Endothelial cell of umbilical vein (primary cell): Measurements from ENCODE around the gene AAR2. TPM values are rescaled to one million over a fixed set of nuclear protein-coding genes. Genes with fewer than 3 reads are reported as not detected.

ENCODE experiments used
- BruUV-seq: library from RNA; stranded (reverse); fragments of 400-500 nt; replicated peaks from 2 replicates; lab custom pipeline; 2021; lab: Mats Ljungman, UMichigan
- CTCF ChIA-PET: fragments of 300-600, 350-600 bp; sonication (Branson Sonifier 250); formaldehyde crosslinking; loops from one replicate; lab custom pipeline; 2021; ENCODE audit warnings: antibody characterized with exemption, inconsistent platforms; lab: Charles Lee
- POLR2A ChIA-PET: fragments of 300-600, 350-600 bp; sonication (Branson Sonifier 250); formaldehyde crosslinking; loops from one replicate; lab custom pipeline; 2021; ENCODE audit warnings: antibody characterized with exemption, inconsistent platforms; lab: Charles Lee
- DNase-seq: peaks from one replicate; pipeline ENCODE4 v3.0.0-alpha.2; 2011; ENCODE audit warnings: low read depth, low spot score
- FAIRE-seq: peaks from 2 replicates; lab custom pipeline; 2011; peaks lifted over from hg19 to GRCh38; lab: Jason Lieb, UNC
- H2AFZ ChIP-seq: 2 replicates; pipeline ENCODE4 v1.6.0; 2012; ENCODE audit warnings: low read depth, low read length, control low read depth, inconsistent platforms
- H3K27ac ChIP-seq: 2 replicates; pipeline ENCODE4 v1.5.1; 2011; ENCODE audit warnings: low read depth, mild to moderate bottlenecking, control low read depth, low read length, moderate library complexity; ENCODE audit not compliant: insufficient read depth
- H3K27me3 ChIP-seq, 2 experiments: 2 replicates each; pipeline versions ENCODE4 v1.6.0 to v1.6.1; 2011; ENCODE audit warnings: low read length in 2 of 2, mixed read lengths in 1 of 2; ENCODE audit not compliant: control insufficient read depth in 2 of 2, insufficient read depth in 2 of 2
- H3K36me3 ChIP-seq, 2 experiments: 2 replicates in 1 of 2; 3 replicates in 1 of 2; pipeline ENCODE4 v1.5.1; 2011; ENCODE audit warnings: low read length in 2 of 2, mild to moderate bottlenecking in 1 of 2, moderate library complexity in 1 of 2; ENCODE audit not compliant: control insufficient read depth in 2 of 2, insufficient read depth in 2 of 2; ENCODE audit errors: extremely low read depth in 1 of 2
- H3K4me1 ChIP-seq: 3 replicates; pipeline ENCODE4 v1.5.1; 2011; ENCODE audit warnings: mild to moderate bottlenecking, low read length; ENCODE audit not compliant: control insufficient read depth, insufficient read depth; ENCODE audit errors: extremely low read depth
- H3K4me2 ChIP-seq: 2 replicates; pipeline ENCODE4 v1.6.1; 2011; ENCODE audit warnings: low read length, control low read depth, mixed read lengths; ENCODE audit not compliant: insufficient read depth
- H3K4me3 ChIP-seq, 3 experiments: fragments of 200-600 bp in 1 of 3; sonication (generic), shearing (Covaris generic) in 1 of 3; replicated peaks in 1 of 3; 2 replicates each; pipeline ENCODE4 v1.5.1; 2011 to 2016; ENCODE audit warnings: control low read depth in 3 of 3, low read length in 3 of 3, mild to moderate bottlenecking in 2 of 3, inconsistent platforms in 1 of 3, low read depth in 1 of 3, moderate library complexity in 1 of 3; ENCODE audit not compliant: insufficient read depth in 1 of 3
- H3K79me2 ChIP-seq: 2 replicates; pipeline ENCODE4 v1.6.0; 2012; ENCODE audit warnings: low read length, inconsistent platforms; ENCODE audit not compliant: control insufficient read depth, insufficient read depth
- H3K9ac ChIP-seq: replicated peaks from 2 replicates; pipeline ENCODE3; 2011; ENCODE audit warnings: low read length, control low read depth; ENCODE audit not compliant: insufficient read depth; ENCODE audit errors: extremely low read depth
- H3K9me1 ChIP-seq: replicated peaks from 3 replicates; pipeline ENCODE4 v1.6.0; 2011; ENCODE audit warnings: mild to moderate bottlenecking, low read length; ENCODE audit not compliant: control insufficient read depth, insufficient read depth; ENCODE audit errors: extremely low read depth
- H3K9me3 ChIP-seq: replicated peaks from 2 replicates; pipeline ENCODE4 v1.5.1; 2012; ENCODE audit warnings: low read length, inconsistent platforms; ENCODE audit not compliant: control insufficient read depth, insufficient read depth
- H4K20me1 ChIP-seq: replicated peaks from 2 replicates; pipeline ENCODE3; 2011; ENCODE audit warnings: mild to moderate bottlenecking, low read length; ENCODE audit not compliant: control insufficient read depth, insufficient read depth; ENCODE audit errors: extremely low read depth
- CTCF ChIP-seq, 2 donors: IDR thresholded peaks; 1 replicate in 1 of 2; 2 replicates in 1 of 2; pipeline ENCODE4 v1.5.1; 2011; ENCODE audit warnings: low read length in 2 of 2, mild to moderate bottlenecking in 2 of 2, moderate library complexity in 2 of 2, control low read depth in 1 of 2, inconsistent platforms in 1 of 2, low read depth in 1 of 2; ENCODE audit not compliant: insufficient read depth in 1 of 2; ENCODE audit errors: extremely low read depth in 1 of 2
- EZH2 ChIP-seq: IDR thresholded peaks from 2 replicates; pipeline ENCODE4 v1.6.1; 2012; ENCODE audit warnings: borderline replicate concordance, low read depth, mild to moderate bottlenecking, moderate library complexity, low read length, inconsistent platforms; ENCODE audit not compliant: severe bottlenecking
- FOS ChIP-seq: IDR thresholded peaks from 2 replicates; pipeline ENCODE4 v1.6.1; 2011; ENCODE audit warnings: mild to moderate bottlenecking, low read length, moderate library complexity, borderline replicate concordance; ENCODE audit not compliant: insufficient read depth
- GATA2 ChIP-seq: IDR thresholded peaks from 2 replicates; pipeline ENCODE4 v1.7.0; 2011; ENCODE audit warnings: low read depth, mild to moderate bottlenecking, moderate library complexity, mixed read lengths, low read length; ENCODE audit not compliant: insufficient read length, insufficient read depth
- JUN ChIP-seq: IDR thresholded peaks from 2 replicates; pipeline ENCODE4 v1.6.1; 2011; ENCODE audit warnings: borderline replicate concordance, low read depth; ENCODE audit not compliant: insufficient read length, insufficient read depth
- MAX ChIP-seq: IDR thresholded peaks from 2 replicates; pipeline ENCODE4 v1.6.1; 2011; ENCODE audit not compliant: insufficient read depth, insufficient read length
- MYC ChIP-seq: IDR thresholded peaks from one replicate; pipeline ENCODE4 v1.6.1; 2011; ENCODE audit warnings: mild to moderate bottlenecking, low read depth, low read length
- POLR2A ChIP-seq: IDR thresholded peaks from 2 replicates; pipeline ENCODE4 v1.6.1; 2012; ENCODE audit warnings: low read depth, mild to moderate bottlenecking, control low read depth, low read length
- POLR2AphosphoS5 ChIP-seq: IDR thresholded peaks from 2 replicates; pipeline ENCODE4 v1.6.1; 2012; ENCODE audit warnings: low read depth, mild to moderate bottlenecking, control low read depth, low read length, moderate library complexity; ENCODE audit not compliant: insufficient read depth
- dilution Hi-C: fragments of 300-500 bp; cut with MboI; formaldehyde crosslinking; loops from one replicate; pipeline ENCODE4 v1.15.0; 2019; ENCODE audit warnings: low sequenced_read_pairs; ENCODE audit not compliant: extremely low pct_ligation_motif_present
- intact Hi-C: fragments of 100-400 bp; cut with micrococcal nuclease; formaldehyde crosslinking; loops from one replicate; pipeline ENCODE4 v1.10.0; 2022
- polyA plus RNA-seq, 4 experiments: library from polyadenylated mRNA; depleted of rRNA in 3 of 4; stranded (reverse) in 3 of 4; unstranded in 1 of 4; fragments of >200 nt; gene quantifications; 2 replicates each; pipeline versions ENCODE4 v1.2.1 to v1.2.3, GENCODE V29; 2011 to 2012; ENCODE audit warnings: missing spikeins in 1 of 4
- total RNA-seq: library from RNA; stranded (reverse); gene quantifications from 2 replicates; pipeline ENCODE4 v1.2.3, GENCODE V29; 2021

Gene AAR2
- total and polyA plus RNA-seq, 2 donors (not counting 3 experiments of a cell fraction or from before 2014, with no cell fraction given) = 21.9 to 29.4 TPM

GRCh38 chr20:36228770-36229169 is 7.5 kb upstream of the AAR2 start:
- dilution Hi-C loops = no loop called here
- Histone ChIP-seq H3K4me1 (no peaks in the 10 kb centered on the region), H2AFZ (no peak overlapping the region), H3K9ac (no peak overlapping the region), H3K27ac (no peak overlapping the region), H3K4me3 (no peak overlapping the region), H3K79me2 (no peaks in the 10 kb centered on the region), H3K27me3 (peaks cover 2 to 5% of the 10 kb centered on the region in 2 experiments), H3K9me1 (no peaks in the 10 kb centered on the region), H3K9me3 (no peaks in the 10 kb centered on the region), H4K20me1 (no peaks in the 10 kb centered on the region), H3K4me2 (no peak overlapping the region), H3K36me3 (no peaks in the 10 kb centered on the region)
- intact Hi-C loops = no loop called here
- FAIRE-seq = no peak
- CTCF ChIA-PET = interaction anchor here (1.2 to 3.6 kb wide), 2 partner anchors 17 to 26 kb away, joined by 3 to 19 read pairs; no protein-coding TSS in a partner anchor
- DNase-seq = no peak
- BruUV-seq = no TSS peak
- no peak for TF ChIP-seq POLR2A
- TF ChIP-seq GATA2 = no peak
- no peak for TF ChIP-seq JUN
- TF ChIP-seq MAX = no peak
- no peak for TF ChIP-seq POLR2AphosphoS5
- TF ChIP-seq CTCF (IDR thresholded peaks at IDR 0.05; ENCODE audit: extremely low read depth in 1 of 2, insufficient read depth in 1 of 2, low read depth in 1 of 2, low read length in 2 of 2) = no peak
- no peak for TF ChIP-seq MYC
- no peak for TF ChIP-seq FOS
- TF ChIP-seq EZH2 = no peak
- POLR2A ChIA-PET = no interaction called here
